ENCODE results near the gene MAPK12. TPM values are rescaled to one million over a fixed set of nuclear protein-coding genes. Genes with fewer than 3 reads are reported as not detected.

The MAPK12 gene
- total RNA-seq, 1 experiment from 2014 or later: 86.7 TPM

DNA sequence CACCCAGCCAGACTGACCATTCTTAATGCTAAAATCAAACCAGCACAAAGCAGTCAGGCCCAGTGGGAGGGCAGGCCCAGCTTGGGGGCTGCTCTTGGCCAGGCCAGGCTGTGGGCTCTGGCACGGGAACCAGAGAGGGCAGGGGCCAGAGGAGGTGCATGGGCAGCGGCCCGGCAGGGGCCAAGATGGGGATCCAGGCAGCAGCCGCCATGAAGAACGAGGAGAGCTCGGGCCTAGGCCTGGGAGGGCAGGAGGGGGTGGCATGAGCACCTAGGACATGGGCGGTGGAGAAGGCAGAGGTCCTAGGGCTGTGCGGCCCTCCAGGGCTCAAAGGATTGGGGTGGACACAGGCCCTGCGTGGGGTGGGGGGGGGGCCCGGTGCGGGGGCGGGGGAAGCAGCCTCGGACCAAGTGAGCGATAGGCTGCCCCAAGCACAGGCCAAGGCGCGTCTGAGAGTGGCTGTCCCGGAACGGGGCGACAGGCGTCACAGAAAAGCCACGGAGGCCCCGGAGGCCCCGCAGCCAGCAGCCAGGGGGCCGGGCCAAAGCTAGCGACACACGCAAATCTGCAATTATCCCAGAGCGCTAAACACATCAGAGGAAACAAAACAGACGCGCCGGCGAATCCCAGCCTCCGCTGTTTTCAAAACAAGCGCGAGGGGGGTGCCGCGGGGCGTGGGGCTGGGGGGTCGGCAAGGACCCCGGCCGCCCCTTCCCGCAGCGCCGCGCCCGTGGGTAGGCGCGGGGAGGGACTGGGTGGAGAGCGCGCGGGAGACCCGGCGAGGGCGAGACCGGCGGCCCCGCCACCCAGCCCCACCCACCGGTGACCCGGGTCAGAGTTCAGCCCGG, 37.7 kb upstream of the MAPK12 start:
- peak overlapping the region; percentile 98 for H3K4me2 ChIP-seq (ENCODE audit: low read length)
- DNase-seq (ENCODE audit: low read depth, low spot score) (no peak), ATAC-seq (peak; percentile 23)
- H3K9ac ChIP-seq (ENCODE audit: low read length): peak overlapping the region; percentile 80
- peaks cover 99% of the 10 kb centered on the region for H3K79me2 ChIP-seq (ENCODE audit: insufficient read depth, low read length)
- ChIA-PET RAD21 (ENCODE audit: low non-redundant PET in 1 of 2, low total read pairs in 2 of 2, uncharacterized antibody in 2 of 2, unreplicated experiment in 2 of 2) (no interaction called here), CTCF (interaction anchor here (1.6 kb wide), 1 partner anchor 43 kb away, joined by 5 read pairs; no protein-coding TSS in a partner anchor), POLR2A (no interaction called here)
- intact Hi-C loops (cut with micrococcal nuclease): no loop called here
- H3K36me3 ChIP-seq (ENCODE audit: control insufficient read depth in 1 of 2, insufficient read depth in 2 of 2, low read length in 2 of 2): peaks cover 2 to 7% of the 10 kb centered on the region in 2 experiments; a peak in 1 of 4 replicates
- H3K27ac ChIP-seq (ENCODE audit: low read depth, low read length): peak overlapping the region; percentile 95
- TF ChIP-seq POLR2AphosphoS5 (IDR thresholded peaks at IDR 0.05; ENCODE audit: low read depth, low read length) (no peak), FOSL1 (IDR thresholded peaks at IDR 0.05; ENCODE audit: low read depth) (no peak), JUND (IDR thresholded peaks at IDR 0.05) (no peak), RAD21 (IDR thresholded peaks at IDR 0.05; ENCODE audit: low read depth) (no peak), POLR2A (IDR thresholded peaks at IDR 0.05; ENCODE audit: borderline replicate concordance, extremely low read depth, insufficient read depth, insufficient read length) (no peak), SRF (IDR thresholded peaks at IDR 0.05; ENCODE audit: low read depth) (no peak), EZH2phosphoT487 (IDR thresholded peaks at IDR 0.05; ENCODE audit: borderline replicate concordance) (no peak), YY1 (IDR thresholded peaks at IDR 0.05; ENCODE audit: extremely low read depth, insufficient replicate concordance, low read depth, low read length) (no peak), ZBTB33 (IDR thresholded peaks at IDR 0.05; ENCODE audit: extremely low read depth, insufficient replicate concordance, low read length) (no peak), ELF1 (IDR thresholded peaks at IDR 0.05; ENCODE audit: borderline replicate concordance, low read depth) (no peak), EGR1 (IDR thresholded peaks at IDR 0.05; ENCODE audit: low read depth) (no peak), SP1 (IDR thresholded peaks at IDR 0.05; ENCODE audit: low read depth) (no peak), TCF7L2 (IDR thresholded peaks at IDR 0.05; ENCODE audit: borderline replicate concordance, extremely low read depth, insufficient read depth, insufficient read length) (no peak), CEBPB (IDR thresholded peaks at IDR 0.05; ENCODE audit: low read depth) (no peak), SIN3A (IDR thresholded peaks at IDR 0.05; ENCODE audit: low read depth) (no peak), ZFX (IDR thresholded peaks at IDR 0.05) (no peak; the same call in 1 of the 2 replicates), CBX3 (IDR thresholded peaks at IDR 0.05; ENCODE audit: low read depth) (no peak)
- TF ChIP-seq, protein P1, sequence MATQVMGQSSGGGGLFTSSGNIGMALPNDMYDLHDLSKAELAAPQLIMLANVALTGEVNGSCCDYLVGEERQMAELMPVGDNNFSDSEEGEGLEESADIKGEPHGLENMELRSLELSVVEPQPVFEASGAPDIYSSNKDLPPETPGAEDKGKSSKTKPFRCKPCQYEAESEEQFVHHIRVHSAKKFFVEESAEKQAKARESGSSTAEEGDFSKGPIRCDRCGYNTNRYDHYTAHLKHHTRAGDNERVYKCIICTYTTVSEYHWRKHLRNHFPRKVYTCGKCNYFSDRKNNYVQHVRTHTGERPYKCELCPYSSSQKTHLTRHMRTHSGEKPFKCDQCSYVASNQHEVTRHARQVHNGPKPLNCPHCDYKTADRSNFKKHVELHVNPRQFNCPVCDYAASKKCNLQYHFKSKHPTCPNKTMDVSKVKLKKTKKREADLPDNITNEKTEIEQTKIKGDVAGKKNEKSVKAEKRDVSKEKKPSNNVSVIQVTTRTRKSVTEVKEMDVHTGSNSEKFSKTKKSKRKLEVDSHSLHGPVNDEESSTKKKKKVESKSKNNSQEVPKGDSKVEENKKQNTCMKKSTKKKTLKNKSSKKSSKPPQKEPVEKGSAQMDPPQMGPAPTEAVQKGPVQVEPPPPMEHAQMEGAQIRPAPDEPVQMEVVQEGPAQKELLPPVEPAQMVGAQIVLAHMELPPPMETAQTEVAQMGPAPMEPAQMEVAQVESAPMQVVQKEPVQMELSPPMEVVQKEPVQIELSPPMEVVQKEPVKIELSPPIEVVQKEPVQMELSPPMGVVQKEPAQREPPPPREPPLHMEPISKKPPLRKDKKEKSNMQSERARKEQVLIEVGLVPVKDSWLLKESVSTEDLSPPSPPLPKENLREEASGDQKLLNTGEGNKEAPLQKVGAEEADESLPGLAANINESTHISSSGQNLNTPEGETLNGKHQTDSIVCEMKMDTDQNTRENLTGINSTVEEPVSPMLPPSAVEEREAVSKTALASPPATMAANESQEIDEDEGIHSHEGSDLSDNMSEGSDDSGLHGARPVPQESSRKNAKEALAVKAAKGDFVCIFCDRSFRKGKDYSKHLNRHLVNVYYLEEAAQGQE (IDR thresholded peaks at IDR 0.05; ENCODE audit: low read depth): no peak
- TF ChIP-seq, protein P2, sequence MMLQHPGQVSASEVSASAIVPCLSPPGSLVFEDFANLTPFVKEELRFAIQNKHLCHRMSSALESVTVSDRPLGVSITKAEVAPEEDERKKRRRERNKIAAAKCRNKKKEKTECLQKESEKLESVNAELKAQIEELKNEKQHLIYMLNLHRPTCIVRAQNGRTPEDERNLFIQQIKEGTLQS (IDR thresholded peaks at IDR 0.05): no peak
- TF ChIP-seq, protein P3, sequence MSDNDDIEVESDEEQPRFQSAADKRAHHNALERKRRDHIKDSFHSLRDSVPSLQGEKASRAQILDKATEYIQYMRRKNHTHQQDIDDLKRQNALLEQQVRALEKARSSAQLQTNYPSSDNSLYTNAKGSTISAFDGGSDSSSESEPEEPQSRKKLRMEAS (IDR thresholded peaks at IDR 0.05): no peak
- H3K4me3 ChIP-seq (replicated peaks in 1 of 2; ENCODE audit: low read depth in 1 of 2, low read length in 2 of 2): peak overlapping the region; percentile 46 to 64
- peaks cover 72 to 99% of the 10 kb centered on the region in 2 experiments for H3K4me1 ChIP-seq (ENCODE audit: control insufficient read depth in 1 of 2, insufficient read depth in 2 of 2, low read length in 2 of 2)
- H3K9me2 ChIP-seq (ENCODE audit: insufficient read depth): no peaks in the 10 kb centered on the region
- H4K20me1 ChIP-seq (ENCODE audit: insufficient read depth): no peaks in the 10 kb centered on the region
- no peak overlapping the region for H2AFZ ChIP-seq (ENCODE audit: low read depth, low read length, poor library complexity, severe bottlenecking)
- BruUV-seq (replicated peaks): no TSS peak
- no peaks in the 10 kb centered on the region for H3K9me3 ChIP-seq (ENCODE audit: control insufficient read depth in 1 of 2, insufficient read depth in 1 of 2, low read depth in 1 of 2, low read length in 2 of 2)
- H3K27me3 ChIP-seq (ENCODE audit: insufficient read depth, low read length): no peaks in the 10 kb centered on the region
